Fibroblast of pulmonary artery (primary cell): ENCODE results near the gene SLC8A1.

ENCODE experiments used
- DNase-seq: peaks from one replicate; pipeline ENCODE4 v3.0.0-alpha.2; 2010; ENCODE audit warnings: low read depth
- H3K4me3 ChIP-seq: replicated peaks from 2 replicates; pipeline ENCODE4 v1.5.1; 2011; ENCODE audit warnings: low read depth, mild to moderate bottlenecking, control low read depth, low read length, moderate library complexity
- TF ChIP-seq, protein P1 (sequence below): IDR thresholded peaks from 2 replicates; pipeline ENCODE4 v1.5.1; 2011; ENCODE audit warnings: mild to moderate bottlenecking, control low read depth, low read length, inconsistent platforms; ENCODE audit errors: missing control alignments

SLC8A1 gene

DNA sequence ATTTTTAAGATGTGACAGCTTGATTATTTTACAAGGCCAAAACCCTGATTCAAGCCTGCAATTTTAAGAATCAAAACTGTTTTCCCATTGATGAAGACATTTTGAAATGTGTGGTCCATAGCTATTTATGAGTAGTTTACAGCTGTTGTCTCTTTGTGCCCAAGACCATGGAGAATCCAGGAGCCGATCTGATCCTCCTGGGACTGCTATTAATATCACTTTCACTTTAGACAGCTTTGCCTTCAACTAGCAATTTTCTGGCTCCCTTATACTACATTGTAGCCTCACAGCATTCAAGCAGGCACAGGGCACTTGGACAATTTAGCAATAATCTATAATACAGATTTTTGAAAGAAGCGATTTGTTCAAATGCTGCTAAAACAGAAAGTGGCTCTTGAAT is 172.9 kb downstream of the SLC8A1 start:
- TF ChIP-seq, protein P1, sequence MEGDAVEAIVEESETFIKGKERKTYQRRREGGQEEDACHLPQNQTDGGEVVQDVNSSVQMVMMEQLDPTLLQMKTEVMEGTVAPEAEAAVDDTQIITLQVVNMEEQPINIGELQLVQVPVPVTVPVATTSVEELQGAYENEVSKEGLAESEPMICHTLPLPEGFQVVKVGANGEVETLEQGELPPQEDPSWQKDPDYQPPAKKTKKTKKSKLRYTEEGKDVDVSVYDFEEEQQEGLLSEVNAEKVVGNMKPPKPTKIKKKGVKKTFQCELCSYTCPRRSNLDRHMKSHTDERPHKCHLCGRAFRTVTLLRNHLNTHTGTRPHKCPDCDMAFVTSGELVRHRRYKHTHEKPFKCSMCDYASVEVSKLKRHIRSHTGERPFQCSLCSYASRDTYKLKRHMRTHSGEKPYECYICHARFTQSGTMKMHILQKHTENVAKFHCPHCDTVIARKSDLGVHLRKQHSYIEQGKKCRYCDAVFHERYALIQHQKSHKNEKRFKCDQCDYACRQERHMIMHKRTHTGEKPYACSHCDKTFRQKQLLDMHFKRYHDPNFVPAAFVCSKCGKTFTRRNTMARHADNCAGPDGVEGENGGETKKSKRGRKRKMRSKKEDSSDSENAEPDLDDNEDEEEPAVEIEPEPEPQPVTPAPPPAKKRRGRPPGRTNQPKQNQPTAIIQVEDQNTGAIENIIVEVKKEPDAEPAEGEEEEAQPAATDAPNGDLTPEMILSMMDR: no peak
- H3K4me3 ChIP-seq: no peak overlapping the region
- no peak for DNase-seq

DNA sequence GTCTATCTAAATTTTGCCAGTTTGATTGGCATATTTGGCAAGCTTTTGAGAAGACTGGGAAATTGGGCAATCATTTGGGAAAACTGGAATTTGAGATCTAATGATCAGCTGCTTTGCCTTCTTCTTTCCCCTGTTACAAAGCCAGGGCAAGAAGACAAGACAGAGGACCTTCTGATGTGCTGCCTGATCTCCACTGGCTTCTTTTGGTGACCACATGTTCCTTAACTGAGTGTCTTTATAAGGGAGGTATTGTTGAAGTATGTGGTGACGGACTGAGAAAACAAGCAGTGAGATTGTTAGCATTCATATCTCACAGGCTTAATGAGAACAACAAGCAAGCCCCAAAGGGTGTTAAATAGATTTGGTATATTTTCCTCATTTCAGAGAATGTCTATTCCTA is 175.8 kb downstream of the SLC8A1 start:
- TF ChIP-seq, protein P1: no peak
- H3K4me3 ChIP-seq: no peak overlapping the region
- DNase-seq: no peak

DNA sequence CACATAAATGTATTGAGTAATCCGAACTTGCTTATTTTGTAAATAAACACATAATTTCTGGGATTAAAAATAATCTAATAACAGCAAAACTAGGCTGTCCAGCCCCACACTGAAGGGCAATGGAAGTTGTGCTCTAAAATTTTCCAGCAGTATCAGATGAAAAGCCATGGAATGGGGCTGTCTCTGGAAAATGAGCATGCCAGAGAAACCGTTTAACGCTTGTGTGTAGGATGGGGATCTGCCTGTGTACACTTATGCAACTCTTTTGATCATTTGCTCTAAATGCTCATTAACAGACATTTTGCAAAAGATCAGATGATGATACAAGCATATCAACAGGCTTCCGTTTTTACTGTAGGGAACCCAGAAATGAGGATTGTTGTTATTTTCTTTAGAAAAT is 177.6 kb downstream of the SLC8A1 start:
- no peak for DNase-seq
- no peak overlapping the region for H3K4me3 ChIP-seq
- TF ChIP-seq, protein P1: no peak

DNA sequence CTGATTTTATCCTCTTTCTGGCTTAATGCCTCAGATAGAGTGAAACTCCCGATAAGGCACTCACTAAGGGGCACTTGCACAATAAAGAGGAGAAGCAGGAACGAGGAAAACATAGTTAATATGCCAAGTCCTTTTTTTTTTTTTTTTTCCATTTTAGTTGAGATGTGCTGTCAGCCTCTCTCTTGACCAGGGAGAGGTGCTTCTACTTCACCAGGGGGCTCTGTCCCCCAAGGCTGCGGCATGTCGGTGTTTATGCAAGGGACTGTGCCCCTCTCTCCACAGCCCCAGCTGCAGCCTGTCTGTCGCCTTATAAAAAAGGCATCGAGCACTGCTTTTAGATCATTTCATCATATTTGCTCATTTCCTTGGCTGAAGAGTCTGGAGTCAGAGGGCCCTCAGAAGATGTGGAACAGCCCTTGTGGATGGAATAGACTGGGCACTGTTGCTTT is 178.1 kb downstream of the SLC8A1 start:
- TF ChIP-seq, protein P1: no peak
- peak; percentile 45 for DNase-seq
- H3K4me3 ChIP-seq: no peak overlapping the region

DNA sequence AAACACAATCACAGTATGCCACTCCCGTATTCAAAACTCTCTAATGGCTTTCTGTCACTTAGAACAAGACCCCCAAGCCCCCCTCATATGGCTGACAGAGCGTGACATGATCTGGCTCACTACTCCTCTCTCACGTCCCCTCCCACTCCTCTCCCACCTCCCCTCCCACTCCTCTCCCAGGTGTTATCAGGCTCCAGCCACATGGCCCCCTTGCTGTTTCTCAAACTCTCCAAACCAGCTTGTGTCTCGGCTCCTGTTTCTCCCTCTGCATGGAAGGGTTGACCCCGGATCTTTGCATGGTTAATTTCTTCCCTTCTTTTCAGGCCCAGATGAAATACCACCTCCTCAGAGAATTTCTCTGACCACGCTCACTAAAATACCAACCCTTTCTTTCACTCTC is 180.8 kb downstream of the SLC8A1 start:
- no peak for DNase-seq
- no peak overlapping the region for H3K4me3 ChIP-seq
- TF ChIP-seq, protein P1: no peak

DNA sequence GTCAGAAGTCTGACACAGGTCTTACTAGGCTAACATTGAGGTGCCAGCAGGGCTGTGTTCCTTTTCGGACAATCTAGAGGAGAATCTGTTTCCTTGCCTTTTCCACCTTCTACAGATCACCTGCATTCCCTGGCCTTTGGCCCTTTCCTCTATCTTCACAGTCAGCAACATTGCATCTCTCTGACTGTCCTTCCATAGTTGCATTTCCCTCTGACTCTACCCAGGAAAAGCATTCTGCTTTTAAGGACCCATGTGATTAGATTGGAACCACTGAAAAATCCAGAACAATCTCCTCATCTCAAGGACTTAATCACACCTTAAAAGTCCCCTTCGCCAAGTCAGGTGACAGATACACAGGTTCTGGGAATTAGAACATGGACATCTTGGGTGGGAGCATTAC is 181.5 kb downstream of the SLC8A1 start:
- no peak overlapping the region for H3K4me3 ChIP-seq
- no peak for DNase-seq
- TF ChIP-seq, protein P1: no peak

DNA sequence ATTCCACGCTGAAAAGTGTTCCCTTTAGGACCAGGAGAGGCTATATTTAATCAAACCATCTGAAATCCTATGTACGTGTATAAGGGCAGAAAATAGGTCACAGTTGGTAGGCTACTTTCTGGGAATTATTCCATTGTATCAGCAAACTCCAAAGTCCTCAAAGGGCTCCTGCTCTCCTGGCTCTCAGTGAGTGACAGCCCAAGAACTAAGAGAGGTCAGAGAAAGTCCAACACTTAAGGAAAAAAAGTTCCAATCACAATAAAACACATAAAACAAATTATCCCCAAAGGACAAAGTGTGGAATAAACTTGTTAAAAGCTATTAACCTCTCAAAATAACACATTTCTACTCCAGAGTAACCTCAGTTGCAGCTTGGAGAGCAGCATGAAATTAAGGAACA is 183.3 kb downstream of the SLC8A1 start:
- TF ChIP-seq, protein P1: no peak
- DNase-seq: no peak
- H3K4me3 ChIP-seq: no peak overlapping the region
